CD4-positive, alpha-beta T cell treated with Interleukin-4 for 1 hour (primary cell): ENCODE measurements around the gene SDSL.

Experiments
- DNase-seq, 2 donors: peaks; one replicate each; pipeline ENCODE4 v3.0.0-alpha.2; 2020 to 2022

The SDSL gene

DNA sequence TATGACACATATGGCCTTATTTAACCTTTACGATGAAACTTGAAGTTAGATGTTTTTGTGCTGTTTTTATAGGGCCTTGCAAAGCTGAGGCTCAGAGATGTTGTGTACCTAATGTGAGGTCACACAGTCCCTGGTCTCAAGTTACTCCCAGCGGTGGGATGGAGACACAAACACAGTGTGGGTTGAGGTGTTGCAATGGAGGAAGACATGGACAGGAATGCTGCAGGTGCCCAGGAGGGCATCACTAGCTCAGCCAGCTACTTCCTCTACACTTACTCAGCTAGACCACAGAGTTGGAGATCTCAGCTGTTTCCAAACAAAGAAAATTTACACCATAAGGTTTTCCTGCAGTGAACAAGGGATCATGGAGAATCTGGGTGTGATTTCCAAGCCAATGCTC is 34.0 kb downstream of the SDSL start:
- DNase-seq: no peak

DNA sequence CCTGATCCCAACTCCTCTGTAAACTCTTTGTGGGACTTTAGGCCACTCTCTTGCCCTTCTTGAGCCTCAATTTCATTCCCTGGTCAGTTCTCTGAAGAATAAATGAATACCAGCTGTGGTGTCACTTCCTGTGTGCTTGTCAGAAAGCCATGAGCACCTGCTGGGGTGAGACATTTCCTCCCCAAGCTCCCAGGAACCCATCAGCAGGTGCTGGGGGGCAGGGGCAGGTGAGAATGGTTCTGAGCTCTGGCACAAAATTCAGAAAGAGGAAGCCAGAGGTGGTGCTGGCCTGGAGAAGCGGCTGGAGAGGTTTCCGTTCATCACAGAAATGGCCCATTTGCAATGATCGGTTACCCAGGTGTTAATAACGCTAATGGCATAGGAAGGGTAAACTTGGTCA is 34.6 kb downstream of the SDSL start:
- DNase-seq: no peak

DNA sequence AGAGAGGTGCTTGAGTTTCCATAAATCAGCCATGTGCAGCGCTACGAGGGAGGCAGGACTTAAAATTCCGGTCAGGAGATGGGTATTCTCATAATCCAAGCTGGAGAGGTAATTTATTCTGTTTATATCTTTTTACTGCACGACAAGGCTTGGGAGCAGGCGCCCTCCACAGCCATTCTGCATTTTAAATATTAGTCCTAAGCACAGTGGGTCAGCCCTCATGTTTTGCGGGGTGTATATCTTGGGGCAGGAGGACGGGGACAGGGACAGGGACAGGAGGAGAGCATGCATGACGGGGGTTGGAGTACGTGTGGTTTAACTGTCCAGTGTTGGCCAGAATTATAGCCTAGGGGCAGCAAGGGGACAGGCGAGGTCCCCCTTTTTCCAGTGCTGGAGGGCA is 35.0 kb downstream of the SDSL start:
- no peak for DNase-seq

- DNase-seq: no peak
These were observed 35.5 kb downstream of the SDSL start for GRCh38 chr12:113457710-113458109.

- no peak for DNase-seq
These were observed 37.8 kb downstream of the SDSL start for GRCh38 chr12:113459981-113460380.

DNA sequence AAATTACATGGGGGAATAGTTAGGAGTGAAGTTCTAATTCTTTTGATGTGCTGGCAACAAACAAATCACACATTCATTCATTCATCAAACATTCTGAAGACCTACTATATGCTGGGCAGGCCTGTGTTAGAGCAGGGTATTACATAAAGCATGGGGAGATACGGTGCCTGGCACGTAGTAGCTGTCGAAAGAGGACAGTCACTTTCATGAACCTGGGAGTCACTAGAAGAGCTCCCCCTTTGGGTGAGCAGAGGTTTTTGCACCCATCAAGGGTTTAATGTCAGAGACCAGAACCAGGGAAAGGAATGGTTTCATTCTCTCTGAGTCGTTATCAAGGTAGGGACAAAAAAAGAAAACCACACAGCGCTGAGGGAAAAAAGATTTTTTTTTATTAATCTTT is 39.5 kb downstream of the SDSL start:
- no peak for DNase-seq

GRCh38 chr12:113462117-113462774 is 40.1 kb downstream of the SDSL start:
- DNase-seq: peak; percentile 62 to 63

DNA sequence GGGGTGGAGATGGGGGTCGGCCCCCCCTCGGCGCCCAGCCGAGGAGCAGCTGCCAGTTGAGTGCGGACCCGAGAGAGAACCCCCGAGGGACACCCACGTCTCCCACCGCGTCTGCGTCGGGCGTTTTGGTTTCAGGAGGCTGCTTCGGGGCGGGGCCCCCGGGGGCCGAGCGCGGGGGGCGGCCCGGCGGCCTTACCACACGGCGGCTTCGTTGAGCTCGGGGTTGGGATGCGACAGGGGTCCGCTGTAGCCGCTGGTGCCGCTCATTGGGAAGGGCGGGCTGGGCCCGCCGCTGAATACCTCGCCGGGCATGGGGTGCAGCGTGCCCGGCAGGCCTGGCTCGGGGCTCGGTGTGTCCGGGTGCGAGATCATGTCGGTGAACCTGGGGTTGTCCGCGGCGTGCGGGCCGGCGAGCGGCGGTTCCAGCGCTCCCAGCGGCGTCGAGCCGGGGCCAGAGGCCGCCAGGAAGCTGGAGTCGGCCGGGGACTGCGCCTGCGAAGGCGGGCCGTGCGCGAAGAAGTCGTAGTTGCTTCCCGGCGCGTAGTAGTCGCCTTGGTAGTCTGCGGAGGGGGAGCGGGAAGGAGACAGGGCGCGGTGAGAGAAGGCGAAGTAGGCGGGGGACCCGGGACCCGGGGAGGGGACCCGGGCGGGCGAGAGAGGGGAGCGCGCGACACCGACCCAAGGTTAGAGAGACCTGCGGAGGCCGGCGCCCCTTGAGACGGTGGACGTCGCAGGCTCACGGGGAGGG is 41.0 kb downstream of the SDSL start:
- no peak for DNase-seq

DNA sequence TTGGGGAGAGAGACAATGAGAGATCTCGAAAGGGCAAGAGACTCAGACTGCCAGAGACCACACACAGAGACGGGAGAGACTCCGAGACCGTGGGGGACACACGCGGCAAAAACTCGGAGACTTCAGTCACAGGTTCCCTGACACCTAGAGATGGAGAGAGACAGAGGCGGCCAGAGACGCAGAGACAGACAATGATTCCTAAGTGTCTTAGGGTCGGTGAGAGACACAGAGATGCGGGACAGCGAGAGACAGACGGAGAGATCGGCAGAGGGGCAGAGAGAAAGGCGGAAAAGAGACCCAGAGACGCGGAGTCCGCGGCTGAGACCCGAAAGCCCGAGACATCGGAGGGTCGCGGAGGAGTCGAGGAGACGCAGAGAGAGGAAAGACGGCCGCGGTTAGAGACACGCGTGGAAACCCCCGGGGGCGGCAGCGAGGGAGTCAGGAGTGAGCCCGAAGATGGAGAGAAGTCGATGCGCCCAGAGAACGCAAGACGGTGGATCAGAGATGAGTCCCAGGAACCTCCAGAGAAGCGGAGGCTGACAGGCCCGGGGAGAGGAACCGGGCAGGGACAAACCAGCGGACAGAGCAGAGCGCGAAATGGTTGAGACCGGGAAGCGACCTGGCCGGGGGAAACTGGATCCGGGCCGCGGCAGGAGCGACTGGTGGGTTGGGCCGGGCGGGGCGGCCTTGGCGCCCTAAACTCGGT is 41.7 kb downstream of the SDSL start:
- DNase-seq: no peak

GRCh38 chr12:113464452-113464775 is 42.2 kb downstream of the SDSL start:
- DNase-seq: no peak

- DNase-seq: no peak
These were observed 42.9 kb downstream of the SDSL start for GRCh38 chr12:113464852-113465719.

DNA sequence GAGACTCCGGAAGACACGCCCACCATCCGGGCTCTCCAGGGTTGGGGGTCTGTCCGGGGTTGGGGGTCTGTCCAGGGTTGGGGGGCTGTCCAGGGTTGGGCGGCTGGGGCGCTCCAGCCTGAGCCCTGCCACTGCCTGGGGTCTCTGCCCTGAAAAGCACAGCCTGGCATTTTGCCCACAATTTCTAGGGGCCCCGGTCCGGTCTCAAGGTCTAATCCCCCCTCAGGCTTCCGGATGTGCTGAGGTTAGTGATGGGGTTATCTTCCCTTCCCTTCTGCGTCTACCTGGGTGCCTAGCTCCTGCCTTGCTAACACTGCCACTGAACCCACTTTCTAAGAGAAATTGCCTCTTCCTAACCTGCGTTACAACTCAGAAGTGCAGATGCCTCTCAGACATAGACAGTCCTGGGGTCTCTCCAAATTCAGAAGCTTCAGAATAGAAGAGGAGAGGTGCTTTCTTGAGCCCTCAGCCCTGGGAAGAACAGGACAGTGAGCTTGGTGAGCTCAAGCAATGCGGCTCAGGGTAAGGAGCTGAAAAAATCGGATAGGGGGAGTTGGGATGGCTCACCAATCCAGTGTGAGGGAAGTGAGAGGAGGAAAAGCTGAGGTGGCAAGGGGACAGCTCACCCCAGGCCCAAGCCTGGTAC is 43.8 kb downstream of the SDSL start:
- no peak for DNase-seq

- DNase-seq: no peak
These were observed 44.4 kb downstream of the SDSL start for GRCh38 chr12:113466454-113467141.

GRCh38 chr12:113467142-113467501 is 44.9 kb downstream of the SDSL start:
- no peak for DNase-seq

GRCh38 chr12:113467502-113468364 is 45.6 kb downstream of the SDSL start:
- DNase-seq: no peak

DNA sequence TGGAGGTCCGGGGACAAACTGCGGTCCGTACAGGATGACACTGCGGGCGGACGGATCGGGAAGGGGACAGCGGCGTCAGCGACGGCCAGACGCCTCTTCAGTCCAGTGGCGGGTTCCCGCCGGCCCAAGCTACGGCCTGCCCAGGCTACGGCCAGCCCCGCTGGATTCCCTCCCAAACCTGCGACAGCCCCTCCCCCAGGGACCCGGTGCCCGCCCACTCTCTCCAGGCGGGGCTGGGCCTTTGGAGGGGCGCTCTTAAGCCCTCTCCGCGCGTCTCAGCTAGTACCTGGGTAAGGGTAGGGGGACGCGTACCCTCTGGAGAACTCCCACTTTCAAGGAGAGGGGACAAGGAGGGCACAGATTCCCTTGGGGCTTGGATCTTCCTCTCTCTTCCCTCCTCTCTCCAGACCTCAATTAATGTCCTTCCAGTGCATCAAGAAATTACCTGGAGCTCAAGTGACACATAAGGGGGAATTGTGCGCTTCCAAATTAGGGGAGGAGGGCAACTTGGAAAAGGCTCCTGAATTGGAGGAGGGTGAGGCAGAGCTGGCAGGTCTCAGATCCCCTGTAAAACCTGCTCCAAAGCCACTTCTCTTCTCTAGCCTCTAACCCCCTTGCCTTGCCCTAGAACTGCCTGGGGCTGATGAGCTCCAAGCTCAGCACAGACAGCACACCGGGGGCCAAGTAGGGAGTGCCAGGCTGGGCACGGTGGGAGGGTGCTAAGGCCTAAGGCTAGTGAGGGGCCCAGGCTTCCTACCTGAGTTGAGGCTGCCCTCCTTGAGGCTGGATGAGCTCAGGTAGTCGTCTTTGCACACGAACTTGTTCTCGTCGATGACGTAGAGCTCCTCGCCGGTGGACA is 46.4 kb downstream of the SDSL start:
- DNase-seq: no peak

GRCh38 chr12:113469224-113469948 is 47.2 kb downstream of the SDSL start:
- DNase-seq: no peak

GRCh38 chr12:113469949-113470743 is 48.0 kb downstream of the SDSL start:
- DNase-seq: no peak
